ENCODE data around the gene SLC28A3.
"Not testable (repeated sequence)": the region's sequence is repeated elsewhere in the genome, so short reads cannot be mapped to it uniquely, and the experiment has no call there.

SLC28A3 gene

GRCh38 chr9:84375954-84376353 is 35.4 kb upstream of the SLC28A3 start:
- no peak for ATAC-seq (ENCODE audit: low read depth)
- H3K9me3 ChIP-seq (ENCODE audit: severe bottlenecking): no peaks in the 10 kb centered on the region
- no peak for DNase-seq (ENCODE audit: low spot score)
- H3K36me3 ChIP-seq (ENCODE audit: low read depth): no peaks in the 10 kb centered on the region
- peaks cover 5% of the 10 kb centered on the region for H3K4me1 ChIP-seq (ENCODE audit: insufficient read depth, poor library complexity, severe bottlenecking)
- no peak for TF ChIP-seq CTCF (IDR thresholded peaks at IDR 0.05; ENCODE audit: poor library complexity, severe bottlenecking)
- H3K4me3 ChIP-seq (ENCODE audit: severe bottlenecking): no peak overlapping the region
- no peaks in the 10 kb centered on the region for H3K27me3 ChIP-seq (ENCODE audit: insufficient read depth, poor library complexity, severe bottlenecking)
- H3K27ac ChIP-seq (ENCODE audit: poor library complexity, severe bottlenecking): no peak overlapping the region

DNA sequence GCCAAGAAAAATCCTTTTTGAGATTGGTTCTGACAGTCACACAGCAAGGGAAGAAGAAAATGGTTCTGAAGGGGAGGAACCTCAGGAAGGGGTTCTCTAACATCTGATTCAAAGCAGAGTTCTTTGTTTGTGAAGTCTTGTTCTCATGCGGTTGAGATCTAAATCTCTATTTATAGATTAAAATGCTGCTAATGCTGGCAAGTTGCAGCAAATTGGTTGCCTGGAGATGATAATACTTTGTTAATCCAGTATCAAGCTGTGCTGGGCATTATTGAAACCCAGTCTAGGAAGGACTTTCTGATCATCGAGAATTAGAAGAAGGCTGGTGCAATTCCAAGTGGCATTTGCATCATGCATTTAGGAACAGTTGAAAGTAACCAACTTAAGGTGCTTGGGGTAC is 34.0 kb upstream of the SLC28A3 start:
- peaks cover 5% of the 10 kb centered on the region for H3K4me1 ChIP-seq (ENCODE audit: insufficient read depth, poor library complexity, severe bottlenecking)
- H3K36me3 ChIP-seq (ENCODE audit: low read depth): no peaks in the 10 kb centered on the region
- no peaks in the 10 kb centered on the region for H3K27me3 ChIP-seq (ENCODE audit: insufficient read depth, poor library complexity, severe bottlenecking)
- ATAC-seq (ENCODE audit: low read depth): no peak
- no peaks in the 10 kb centered on the region for H3K9me3 ChIP-seq (ENCODE audit: severe bottlenecking)
- no peak for TF ChIP-seq CTCF (IDR thresholded peaks at IDR 0.05; ENCODE audit: poor library complexity, severe bottlenecking)
- no peak overlapping the region for H3K27ac ChIP-seq (ENCODE audit: poor library complexity, severe bottlenecking)
- H3K4me3 ChIP-seq (ENCODE audit: severe bottlenecking): no peak overlapping the region
- DNase-seq (ENCODE audit: low spot score): no peak

DNA sequence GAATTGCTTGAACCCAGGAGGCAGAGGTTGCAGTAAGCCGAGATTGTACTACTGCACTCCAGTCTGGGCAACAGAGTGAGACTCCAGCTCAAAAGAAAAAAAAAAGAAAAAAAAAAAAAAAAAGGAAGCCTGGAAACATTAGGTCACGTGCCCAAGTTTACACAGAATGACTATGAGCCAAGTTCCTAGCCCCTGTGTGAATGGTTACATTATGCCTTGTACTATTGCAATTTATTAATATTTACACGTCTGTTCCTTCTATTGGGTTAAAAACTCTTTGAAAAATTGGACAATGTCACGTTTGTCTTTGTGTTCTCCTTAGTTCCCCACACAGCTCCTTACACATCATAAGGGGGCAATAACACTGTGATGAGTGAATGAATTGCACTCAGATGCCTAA is 33.5 kb upstream of the SLC28A3 start:
- DNase-seq (ENCODE audit: low spot score) (no peak), ATAC-seq (ENCODE audit: low read depth) (no peak)
- no peaks in the 10 kb centered on the region for H3K36me3 ChIP-seq (ENCODE audit: low read depth)
- H3K9me3 ChIP-seq (ENCODE audit: severe bottlenecking): no peaks in the 10 kb centered on the region
- no peaks in the 10 kb centered on the region for H3K27me3 ChIP-seq (ENCODE audit: insufficient read depth, poor library complexity, severe bottlenecking)
- H3K4me3 ChIP-seq (ENCODE audit: severe bottlenecking): no peak overlapping the region
- peaks cover 5% of the 10 kb centered on the region for H3K4me1 ChIP-seq (ENCODE audit: insufficient read depth, poor library complexity, severe bottlenecking)
- H3K27ac ChIP-seq (ENCODE audit: poor library complexity, severe bottlenecking): no peak overlapping the region
- TF ChIP-seq CTCF (IDR thresholded peaks at IDR 0.05; ENCODE audit: poor library complexity, severe bottlenecking): no peak

DNA sequence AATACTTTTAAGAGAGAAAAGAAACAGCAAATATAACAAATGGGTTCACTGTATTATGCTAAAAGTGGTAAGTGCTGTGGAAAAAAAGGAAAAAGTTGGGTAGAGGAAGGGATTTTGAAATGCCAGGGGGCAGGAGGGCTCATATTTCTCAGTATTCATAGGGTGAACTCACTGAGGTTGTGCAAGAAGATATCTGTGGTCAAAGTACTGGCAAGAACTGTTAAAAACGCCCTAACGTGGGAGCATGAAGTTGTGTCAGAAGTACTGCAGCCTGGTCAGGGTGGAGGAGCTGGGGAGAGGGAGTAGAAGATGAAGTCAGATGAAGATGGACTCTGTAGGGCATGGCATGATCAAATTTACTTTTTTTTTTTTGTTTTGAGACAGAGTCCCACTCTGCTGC is 31.2 kb upstream of the SLC28A3 start:
- ATAC-seq (ENCODE audit: low read depth): peak; percentile 99

GRCh38 chr9:84368601-84369000 is 28.0 kb upstream of the SLC28A3 start:
- H3K36me3 ChIP-seq (ENCODE audit: low read depth): no peaks in the 10 kb centered on the region
- H3K27ac ChIP-seq (ENCODE audit: poor library complexity, severe bottlenecking): no peak overlapping the region
- H3K27me3 ChIP-seq (ENCODE audit: insufficient read depth, poor library complexity, severe bottlenecking): no peaks in the 10 kb centered on the region
- H3K9me3 ChIP-seq (ENCODE audit: severe bottlenecking): no peaks in the 10 kb centered on the region
- DNase-seq (ENCODE audit: low spot score) (no peak), ATAC-seq (ENCODE audit: low read depth) (no peak)
- H3K4me3 ChIP-seq (ENCODE audit: severe bottlenecking): no peak overlapping the region
- peaks cover 5% of the 10 kb centered on the region for H3K4me1 ChIP-seq (ENCODE audit: insufficient read depth, poor library complexity, severe bottlenecking)
- TF ChIP-seq CTCF (IDR thresholded peaks at IDR 0.05; ENCODE audit: poor library complexity, severe bottlenecking): no peak

More for the DNA sequence above, 31.2 kb upstream of the SLC28A3 start:
- no peak for DNase-seq (ENCODE audit: low spot score)
- H3K27me3 ChIP-seq (ENCODE audit: insufficient read depth, poor library complexity, severe bottlenecking): no peaks in the 10 kb centered on the region
- H3K36me3 ChIP-seq (ENCODE audit: low read depth): no peaks in the 10 kb centered on the region
- TF ChIP-seq CTCF (IDR thresholded peaks at IDR 0.05; ENCODE audit: poor library complexity, severe bottlenecking): no peak
- H3K27ac ChIP-seq (ENCODE audit: poor library complexity, severe bottlenecking): no peak overlapping the region
- no peak overlapping the region for H3K4me3 ChIP-seq (ENCODE audit: severe bottlenecking)
- peaks cover 5% of the 10 kb centered on the region for H3K4me1 ChIP-seq (ENCODE audit: insufficient read depth, poor library complexity, severe bottlenecking)
- no peaks in the 10 kb centered on the region for H3K9me3 ChIP-seq (ENCODE audit: severe bottlenecking)

DNA sequence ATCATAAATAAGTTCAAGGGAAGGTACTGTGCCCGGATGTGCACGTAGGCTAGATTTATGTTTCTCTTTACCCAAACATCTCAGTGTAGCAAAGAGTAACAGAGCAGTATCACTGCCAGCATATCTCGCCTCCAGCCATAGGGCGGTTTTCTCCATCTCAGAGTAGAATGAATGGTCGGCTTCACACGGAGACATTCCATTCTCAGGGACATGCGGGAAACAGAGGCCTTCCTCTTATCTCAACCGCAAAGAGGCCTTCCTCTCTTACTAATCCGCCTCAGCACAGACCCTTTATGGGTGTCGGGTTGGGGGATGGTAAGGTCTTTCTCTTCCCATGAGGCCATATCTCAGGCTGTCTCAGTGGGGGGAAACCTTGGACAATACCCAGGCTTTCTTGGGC is 27.2 kb upstream of the SLC28A3 start:
- not testable (repeated sequence) for H3K27me3 ChIP-seq (ENCODE audit: insufficient read depth, poor library complexity, severe bottlenecking); H3K9me3 ChIP-seq (ENCODE audit: severe bottlenecking); H3K4me3 ChIP-seq (ENCODE audit: severe bottlenecking); DNase-seq (ENCODE audit: low spot score); H3K36me3 ChIP-seq (ENCODE audit: low read depth); H3K4me1 ChIP-seq (ENCODE audit: insufficient read depth, poor library complexity, severe bottlenecking); H3K27ac ChIP-seq (ENCODE audit: poor library complexity, severe bottlenecking); ATAC-seq (ENCODE audit: low read depth)

All from RWPE2 (cell line).